ENCODE data around the gene KCNE4.

Gene KCNE4

GRCh38 chr2:223058952-223059716 is 7.1 kb downstream of the KCNE4 start:
- peak; percentile 60 for DNase-seq (ENCODE audit: low read depth)

GRCh38 chr2:223060201-223060825 is 8.3 kb downstream of the KCNE4 start:
- no peak for DNase-seq (ENCODE audit: low read depth)

- peak; percentile 96 for DNase-seq (ENCODE audit: low read depth)
Measured at GRCh38 chr2:223062396-223062795, 10.4 kb downstream of the KCNE4 start.

GRCh38 chr2:223065107-223065506 is 13.1 kb downstream of the KCNE4 start:
- DNase-seq (ENCODE audit: low read depth): no peak

DNA sequence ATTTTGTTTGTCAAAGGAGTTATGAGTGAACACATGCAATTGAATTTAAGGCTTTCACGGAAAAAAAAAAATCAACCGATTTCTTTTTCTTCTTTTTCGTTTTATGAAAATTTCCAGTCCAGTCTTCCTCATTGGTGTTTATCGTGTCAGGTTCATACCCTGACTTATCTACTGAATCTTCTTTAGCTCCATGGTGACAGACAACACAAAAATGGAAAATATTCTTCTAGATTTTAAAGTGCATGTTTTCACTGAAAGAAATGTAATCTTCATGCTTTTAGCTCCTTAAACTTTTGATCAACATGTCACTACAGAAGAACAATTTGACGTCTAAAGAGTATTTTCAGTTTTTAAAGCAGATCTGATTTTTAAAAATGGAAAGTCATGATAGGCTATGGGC is 14.7 kb downstream of the KCNE4 start:
- DNase-seq (ENCODE audit: low read depth): no peak

DNA sequence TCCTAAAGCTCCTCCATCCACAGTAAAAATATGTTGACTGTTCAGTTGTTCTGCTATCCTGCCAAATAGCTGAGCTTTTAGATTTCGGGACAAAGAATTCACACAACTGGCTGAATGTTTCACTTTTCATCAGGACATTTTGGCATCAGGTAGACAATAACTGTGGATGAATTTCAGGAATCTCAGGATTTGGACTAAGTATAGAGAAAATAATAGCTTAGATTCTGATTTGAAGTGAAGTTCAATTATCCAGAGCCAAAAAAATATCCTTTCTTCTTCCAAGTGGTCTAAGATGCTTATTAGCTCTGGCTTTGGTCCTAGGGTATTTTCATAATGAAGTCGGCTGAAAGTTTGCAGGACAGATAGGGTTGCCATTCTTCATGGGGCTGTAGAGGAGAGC is 16.1 kb downstream of the KCNE4 start:
- no peak for DNase-seq (ENCODE audit: low read depth)

DNA sequence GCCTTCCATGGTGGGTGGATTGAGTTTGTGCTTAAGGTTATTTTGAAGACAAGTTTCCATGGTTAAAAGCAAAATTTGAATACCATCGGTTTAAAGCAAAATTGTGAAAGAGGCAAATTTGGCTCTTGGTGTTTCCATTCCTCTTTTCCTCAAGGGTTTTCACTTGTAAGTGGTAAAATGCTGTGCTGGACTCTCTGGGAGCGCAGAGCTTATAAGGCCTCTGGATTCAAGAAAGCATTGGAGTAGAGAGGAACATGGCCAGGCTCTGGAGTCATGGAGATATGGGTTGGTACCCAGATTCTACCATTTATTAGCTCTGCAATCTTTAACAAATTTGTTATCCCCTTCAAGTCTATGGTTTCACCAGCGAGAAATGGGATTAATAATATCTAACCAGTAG is 17.5 kb downstream of the KCNE4 start:
- DNase-seq (ENCODE audit: low read depth): no peak

GRCh38 chr2:223069988-223070387 is 18.0 kb downstream of the KCNE4 start:
- DNase-seq (ENCODE audit: low read depth): no peak

GRCh38 chr2:223071139-223071538 is 19.1 kb downstream of the KCNE4 start:
- DNase-seq (ENCODE audit: low read depth): no peak

- DNase-seq (ENCODE audit: low read depth): no peak
Measured at GRCh38 chr2:223072826-223073225, 20.8 kb downstream of the KCNE4 start.

DNA sequence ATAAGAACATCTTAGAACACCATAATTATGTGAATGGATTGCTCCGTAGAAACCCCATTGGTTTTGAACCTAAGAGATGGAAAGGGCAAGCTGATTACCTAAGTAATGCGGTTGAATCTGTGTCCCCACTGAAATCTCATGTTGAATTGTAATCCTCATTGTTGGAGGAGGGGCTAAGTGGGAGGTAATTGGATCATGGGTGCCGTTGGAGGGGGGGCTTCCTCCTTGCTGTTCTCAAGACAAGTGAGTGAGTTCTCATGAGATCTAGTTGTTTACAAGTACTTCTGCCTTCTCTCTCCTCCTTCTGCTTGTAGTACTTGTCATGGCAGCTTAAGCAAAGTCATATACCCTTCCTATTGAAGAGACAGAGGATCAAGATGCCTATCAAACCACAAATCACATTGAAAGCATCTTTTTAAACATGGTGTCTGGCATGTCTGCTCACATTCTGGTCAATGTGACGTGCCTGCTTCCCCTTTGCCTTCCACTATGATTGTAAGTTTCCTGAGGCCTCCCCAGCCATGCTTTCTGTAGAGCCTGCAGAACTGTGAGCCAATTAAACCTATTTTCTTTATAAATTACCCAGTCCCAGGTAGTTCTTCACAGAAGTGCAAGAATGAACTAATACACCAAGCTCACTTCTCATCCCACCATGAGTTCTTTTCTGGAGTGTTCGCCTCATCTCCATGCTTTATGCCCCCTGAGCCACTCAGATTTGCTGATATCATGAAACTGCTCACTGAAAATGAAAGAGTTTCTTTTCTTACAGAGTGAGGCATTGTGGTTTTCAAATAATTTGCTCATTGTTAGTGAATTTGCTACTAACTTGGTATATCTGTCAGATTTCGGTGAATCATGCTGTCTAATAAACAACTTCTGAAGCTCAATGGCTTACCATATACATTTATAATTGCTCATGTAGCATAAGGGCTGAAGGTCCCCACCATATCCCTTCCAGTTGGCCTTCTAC is 23.6 kb downstream of the KCNE4 start:
- DNase-seq (ENCODE audit: low read depth): peak; percentile 64

- peak; percentile 95 for DNase-seq (ENCODE audit: low read depth)
Measured at GRCh38 chr2:223076573-223076972, 24.6 kb downstream of the KCNE4 start.

GRCh38 chr2:223078482-223078881 is 26.5 kb downstream of the KCNE4 start:
- DNase-seq (ENCODE audit: low read depth): no peak

DNA sequence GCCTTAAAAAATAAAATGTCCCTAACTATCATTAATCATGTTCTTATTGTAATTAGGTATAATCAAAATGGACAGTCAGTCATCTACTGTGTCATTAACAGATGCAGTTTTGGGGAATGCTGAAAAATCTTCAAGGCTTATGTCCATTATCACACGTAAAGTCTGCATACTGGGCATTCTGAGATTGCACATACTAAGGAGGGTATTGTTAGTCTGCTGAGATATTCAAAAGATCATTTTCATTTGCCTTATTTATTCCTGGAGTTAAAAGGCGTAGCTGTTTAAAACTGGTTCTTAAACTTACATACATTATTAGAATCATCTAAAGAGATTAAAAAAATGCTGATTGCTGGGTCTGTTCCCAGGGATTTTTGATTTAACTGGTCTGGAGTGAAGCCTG is 27.4 kb downstream of the KCNE4 start:
- no peak for DNase-seq (ENCODE audit: low read depth)

DNA sequence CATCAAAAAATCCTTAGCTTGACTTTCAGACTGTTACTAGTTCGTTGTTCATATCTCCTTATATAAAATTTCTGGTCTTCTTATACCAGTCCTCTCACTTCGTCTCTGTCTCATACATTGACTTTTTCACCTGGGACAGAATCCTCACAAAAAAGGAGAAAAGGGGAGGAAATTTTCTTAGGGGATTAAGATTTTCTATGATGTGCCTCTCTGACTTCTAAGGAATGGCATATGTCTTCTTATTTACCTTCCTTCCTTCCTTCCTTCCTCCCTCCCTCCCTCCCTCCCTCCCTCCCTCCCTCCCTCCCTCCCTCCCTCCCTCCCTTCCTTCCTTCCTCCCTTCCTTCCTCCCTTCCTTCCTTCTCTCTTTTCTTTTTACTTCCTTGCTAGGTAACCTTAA is 27.9 kb downstream of the KCNE4 start:
- DNase-seq (ENCODE audit: low read depth): no peak

DNA sequence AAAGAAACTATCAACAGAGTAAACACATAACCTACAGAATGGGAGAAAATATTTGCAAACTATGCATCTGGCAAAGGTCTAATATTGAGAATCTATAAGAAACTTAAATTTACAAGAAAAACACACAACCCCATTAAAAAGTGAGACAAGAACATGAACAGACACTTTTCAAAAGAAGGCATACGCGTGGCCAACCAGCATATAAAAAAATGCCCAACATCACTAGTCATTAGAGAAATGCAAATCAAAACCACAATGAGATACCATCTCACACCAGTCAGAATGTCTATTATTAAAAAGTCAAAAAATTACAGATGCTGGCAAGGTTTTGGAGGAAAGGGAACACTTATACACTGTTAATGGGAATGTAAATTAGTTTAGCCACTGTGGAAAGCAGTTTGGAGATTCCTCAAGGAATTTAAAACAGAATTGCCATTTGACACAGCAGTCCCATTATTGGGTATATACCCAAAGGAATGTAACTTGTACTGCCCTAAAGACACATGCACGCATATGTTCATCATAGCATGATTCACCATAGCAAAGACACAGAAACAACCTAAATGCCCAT is 28.9 kb downstream of the KCNE4 start:
- peak; percentile 71 for DNase-seq (ENCODE audit: low read depth)

GRCh38 chr2:223081789-223082188 is 29.8 kb downstream of the KCNE4 start:
- no peak for DNase-seq (ENCODE audit: low read depth)

GRCh38 chr2:223082706-223083105 is 30.7 kb downstream of the KCNE4 start:
- peak; percentile 61 for DNase-seq (ENCODE audit: low read depth)

DNA sequence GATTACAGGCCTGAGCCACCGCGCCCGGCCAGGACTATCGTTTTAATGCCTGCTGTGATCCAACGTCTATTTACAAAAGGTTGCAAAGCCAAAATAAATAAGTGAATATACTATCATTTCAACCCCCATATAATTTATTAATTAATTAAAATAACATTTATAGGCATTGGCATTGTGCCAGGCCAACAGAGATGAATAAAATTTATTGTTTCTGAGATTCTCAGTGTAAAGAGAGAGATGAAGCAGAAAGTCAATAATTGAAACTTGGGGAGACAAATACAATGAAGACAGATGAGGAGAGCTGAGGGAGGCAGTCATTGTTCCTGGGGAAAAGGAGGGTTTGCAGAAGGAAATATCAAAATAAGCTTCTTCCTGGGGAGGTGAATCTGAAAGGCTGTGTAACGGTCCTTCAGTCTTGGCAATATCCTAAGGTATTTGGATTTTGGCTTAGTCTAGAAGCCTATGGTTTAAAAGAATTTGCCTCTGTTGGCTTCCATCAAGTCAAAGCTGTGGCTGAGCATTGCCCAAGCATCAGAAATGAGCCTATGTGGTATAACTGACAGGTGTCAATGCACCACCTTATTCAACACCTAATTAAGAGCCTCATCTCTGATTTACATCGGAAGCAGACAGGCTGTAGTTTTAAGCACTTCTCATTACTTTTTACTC is 31.5 kb downstream of the KCNE4 start:
- DNase-seq (ENCODE audit: low read depth): no peak

- DNase-seq (ENCODE audit: low read depth): peak; percentile 59
Measured at GRCh38 chr2:223084873-223085272, 32.9 kb downstream of the KCNE4 start.

- no peak for DNase-seq (ENCODE audit: low read depth)
Measured at GRCh38 chr2:223086370-223086981, 34.5 kb downstream of the KCNE4 start.
